NCI-H748 treated with DMSO at 0.1 percent for 48 hours (cell line): ENCODE measurements around the gene NGEF.
"Not testable (repeated sequence)": the region's sequence is repeated elsewhere in the genome, so short reads cannot be mapped to it uniquely, and the experiment has no call there.

Experiments used
- DNase-seq: peaks from one replicate; lab custom pipeline; 2025; lab: John Stamatoyannopoulos, UW

NGEF gene

DNA sequence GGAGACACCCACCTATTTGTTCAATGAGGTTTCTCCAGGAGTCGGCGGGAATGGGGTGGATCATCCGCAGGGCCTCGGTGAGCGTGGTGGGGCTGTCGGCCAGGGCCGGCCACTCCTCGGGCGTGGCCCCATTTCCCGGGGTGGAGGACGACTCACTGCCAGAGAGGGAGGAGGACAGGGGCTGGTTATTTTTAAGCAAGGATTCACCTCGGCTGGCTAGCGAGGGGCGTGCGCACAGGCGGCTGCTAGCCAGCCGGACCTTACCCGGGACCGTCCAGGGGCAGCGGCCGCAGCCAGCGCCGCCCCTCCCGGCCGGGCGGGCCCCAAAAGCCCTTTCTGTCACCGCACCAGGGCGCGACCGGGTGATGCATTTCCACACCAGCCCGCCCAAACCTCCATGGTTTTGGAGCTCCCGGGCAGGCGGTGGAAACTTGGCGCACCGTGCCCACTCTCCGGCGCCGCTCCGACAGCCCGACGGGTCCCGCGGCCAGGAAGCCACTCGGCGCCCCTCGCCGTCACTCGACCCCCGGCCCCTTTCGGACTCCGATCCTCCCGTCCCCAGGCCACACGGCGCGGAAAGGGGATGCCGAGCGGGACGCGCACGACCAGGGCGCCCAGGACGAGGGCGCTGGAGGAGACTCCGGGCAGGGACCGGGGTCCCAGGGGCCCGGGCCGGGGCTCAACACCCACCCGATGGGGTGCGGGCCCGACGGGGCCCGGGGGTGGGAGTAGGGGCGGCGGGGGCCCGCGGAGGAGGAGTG, 85.8 kb downstream of the NGEF start:
- DNase-seq: peak; percentile 6

DNA sequence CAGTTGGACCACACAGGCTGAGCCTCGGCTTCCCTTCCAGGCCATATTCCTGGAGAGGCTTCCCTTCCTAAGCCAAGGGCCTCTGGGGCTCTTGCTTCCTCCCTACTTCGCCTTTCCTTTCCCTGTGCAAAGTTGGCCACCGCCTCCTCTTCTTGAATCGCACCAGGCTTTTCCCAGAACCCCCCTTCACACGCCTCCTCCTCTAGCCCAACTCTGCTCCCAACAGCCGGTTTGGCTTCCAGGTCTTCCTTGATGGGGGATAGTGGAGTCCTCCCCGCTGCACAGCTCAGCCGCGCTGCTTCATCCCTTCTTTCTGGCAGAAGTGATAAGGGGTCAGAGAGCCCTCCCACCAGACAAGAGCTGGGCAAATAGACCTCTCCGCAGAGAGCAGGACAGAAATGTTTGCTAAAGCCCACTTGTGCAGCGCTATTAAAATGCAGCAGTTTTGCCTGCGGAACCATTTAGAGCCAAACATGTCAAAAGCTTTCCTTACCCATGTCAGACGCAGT, 86.6 kb downstream of the NGEF start:
- DNase-seq: peak; percentile 9

GRCh38 chr2:232925821-232926156, 87.3 kb downstream of the NGEF start:
- no peak for DNase-seq

DNA sequence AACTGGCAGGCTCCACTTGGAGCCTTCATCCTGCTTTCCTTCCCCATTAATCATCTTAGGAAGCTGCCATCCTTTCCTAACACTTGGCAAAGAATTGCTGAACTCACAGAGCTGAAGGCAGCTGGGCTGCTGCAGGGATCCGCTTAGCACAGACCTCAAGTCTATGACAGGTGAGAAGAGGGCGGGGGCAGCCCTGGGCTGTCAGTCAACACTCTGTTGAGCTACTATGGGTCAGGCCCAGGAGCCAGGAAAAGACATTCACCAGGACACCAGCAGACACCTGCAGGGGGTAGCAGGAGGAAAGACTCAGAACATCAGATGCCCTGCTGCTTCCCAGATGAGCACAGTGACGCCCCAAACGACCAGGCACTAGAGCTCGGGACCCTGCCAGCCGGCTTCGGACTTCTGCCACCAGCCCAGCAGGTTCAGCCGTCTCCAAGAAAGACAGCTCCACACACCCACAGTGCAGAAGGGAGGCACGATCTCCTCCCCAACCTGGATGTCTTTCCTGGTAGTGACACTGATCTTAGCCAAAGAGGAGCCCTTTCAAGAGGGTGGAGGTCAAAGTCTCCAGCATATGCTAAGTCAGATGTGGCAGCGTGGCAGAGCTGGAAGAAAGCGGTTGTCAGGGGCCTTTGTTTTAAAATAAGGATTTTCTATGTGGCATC, 87.8 kb downstream of the NGEF start:
- DNase-seq: no peak

GRCh38 chr2:232924433-232924832, 88.6 kb downstream of the NGEF start:
- no peak for DNase-seq

DNA sequence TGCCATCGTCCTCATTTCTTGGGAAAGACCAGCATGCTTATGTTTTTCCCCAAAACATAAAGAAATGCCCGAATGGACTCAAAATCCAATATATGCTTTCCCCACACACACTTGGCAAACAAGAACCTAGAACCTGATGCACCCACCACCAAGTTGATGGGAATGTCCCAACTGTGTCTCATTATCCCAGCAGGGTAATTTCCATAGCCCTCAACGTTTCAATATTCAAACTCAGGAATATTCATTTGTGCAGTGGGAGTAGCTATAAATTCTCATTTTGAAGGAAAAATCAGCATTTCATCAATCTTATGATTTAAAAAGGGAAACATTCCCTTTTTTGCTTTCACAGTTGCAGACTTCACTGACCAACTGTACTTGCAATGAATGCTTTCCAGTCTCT, 92.3 kb downstream of the NGEF start:
- DNase-seq: no peak

DNA sequence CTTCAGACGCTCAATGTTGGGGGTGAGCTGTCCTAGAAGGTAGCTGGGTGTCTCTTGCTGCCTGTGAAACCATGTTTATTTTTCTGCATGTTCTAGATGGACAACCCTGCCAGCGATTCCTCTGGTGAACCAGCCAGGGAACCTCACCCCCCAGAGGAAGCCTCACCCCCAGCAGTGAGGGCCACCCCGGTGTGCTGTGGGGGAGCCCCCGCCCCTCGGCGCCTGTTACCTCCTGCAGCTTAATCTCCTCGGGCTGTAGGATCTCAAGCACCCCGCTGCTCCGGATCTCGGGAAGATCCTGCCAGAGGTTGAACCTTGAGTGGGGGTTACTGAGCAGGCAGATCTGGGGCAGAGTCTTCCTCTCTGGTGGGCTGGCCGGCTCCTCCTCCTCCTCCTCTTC, 93.0 kb downstream of the NGEF start:
- DNase-seq: no peak

DNA sequence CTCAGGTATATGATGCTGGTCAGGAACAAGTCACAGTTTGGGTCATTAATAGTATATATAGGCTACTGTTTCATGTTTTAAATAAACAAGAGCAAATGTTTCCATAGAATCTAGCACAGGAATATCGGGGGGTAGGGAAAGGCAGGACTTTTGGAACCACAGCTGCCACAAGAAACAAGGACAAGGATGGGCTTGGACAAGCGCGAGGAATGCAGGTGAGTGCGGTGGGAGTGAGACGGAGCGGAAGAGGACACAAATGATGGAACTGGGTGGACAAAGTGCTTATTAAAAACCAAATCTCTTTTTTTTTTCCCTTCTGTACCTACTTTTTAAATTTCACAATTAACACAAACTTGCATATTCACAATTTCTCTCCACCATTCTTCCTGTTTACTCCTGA, 93.9 kb downstream of the NGEF start:
- no peak for DNase-seq

DNA sequence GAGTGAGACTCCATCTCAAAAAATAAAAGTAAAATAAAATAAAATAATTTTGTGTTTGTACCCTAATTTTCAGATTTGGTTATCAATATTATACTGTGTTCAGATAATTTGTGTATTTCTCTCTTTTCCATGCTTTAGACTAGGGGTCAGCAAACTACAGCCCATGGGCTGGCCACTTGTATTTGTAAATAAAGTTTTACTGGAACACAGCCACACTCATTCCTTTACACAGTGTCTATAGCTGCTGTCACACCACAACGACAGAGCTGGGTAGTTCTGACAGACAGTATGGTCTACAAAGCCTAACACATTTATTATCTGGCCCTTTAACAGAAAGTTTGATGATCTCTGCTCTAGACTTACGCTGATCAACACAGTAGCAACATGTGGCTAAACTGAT, 99.2 kb downstream of the NGEF start:
- DNase-seq: no peak

- no peak for DNase-seq
These were observed 101.3 kb downstream of the NGEF start for GRCh38 chr2:232911712-232912277.

GRCh38 chr2:232910376-232910775, 102.7 kb downstream of the NGEF start:
- DNase-seq: no peak

DNA sequence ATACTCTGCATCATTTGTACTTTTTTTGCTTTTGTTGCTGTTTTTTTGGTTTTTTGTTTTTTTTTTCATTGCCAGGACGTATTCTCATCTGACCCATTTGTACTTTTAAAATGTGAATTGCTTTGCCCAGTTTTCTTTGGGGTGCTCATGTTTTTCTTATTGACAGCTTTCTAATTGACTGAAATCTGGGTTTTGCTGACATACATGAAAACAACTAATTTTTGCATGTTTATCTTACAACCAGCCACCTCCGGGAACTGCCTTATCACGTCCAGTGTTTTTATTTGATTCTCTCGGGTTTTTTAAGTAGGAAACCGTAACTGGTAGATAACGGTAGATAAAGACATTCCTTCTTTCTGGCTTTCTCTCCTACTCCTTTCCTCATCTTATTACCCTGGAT, 104.4 kb downstream of the NGEF start:
- no peak for DNase-seq

DNA sequence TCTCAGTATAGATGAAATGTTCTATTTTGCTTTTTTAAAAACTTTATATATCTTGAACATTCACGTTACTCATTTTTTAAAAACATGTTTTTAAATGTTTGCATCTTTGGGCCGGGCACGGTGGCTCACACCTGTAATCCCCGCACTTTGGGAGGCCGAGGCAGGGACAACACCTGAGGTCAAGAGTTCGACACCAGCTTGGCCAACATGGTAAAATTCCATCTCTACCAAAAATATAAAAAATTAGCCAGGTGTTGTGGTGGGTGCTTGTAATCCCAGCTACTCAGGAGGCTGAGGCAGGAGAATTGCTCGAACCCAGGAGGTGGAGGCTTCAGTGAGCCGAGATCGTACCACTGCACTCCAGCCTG, 105.4 kb downstream of the NGEF start:
- DNase-seq: not testable (repeated sequence)

- peak; percentile 38 for DNase-seq
These were observed 106.0 kb downstream of the NGEF start for GRCh38 chr2:232906867-232907717.

GRCh38 chr2:232903989-232904388, 109.1 kb downstream of the NGEF start:
- DNase-seq: no peak

GRCh38 chr2:232901736-232902578, 111.1 kb downstream of the NGEF start:
- DNase-seq: no peak

DNA sequence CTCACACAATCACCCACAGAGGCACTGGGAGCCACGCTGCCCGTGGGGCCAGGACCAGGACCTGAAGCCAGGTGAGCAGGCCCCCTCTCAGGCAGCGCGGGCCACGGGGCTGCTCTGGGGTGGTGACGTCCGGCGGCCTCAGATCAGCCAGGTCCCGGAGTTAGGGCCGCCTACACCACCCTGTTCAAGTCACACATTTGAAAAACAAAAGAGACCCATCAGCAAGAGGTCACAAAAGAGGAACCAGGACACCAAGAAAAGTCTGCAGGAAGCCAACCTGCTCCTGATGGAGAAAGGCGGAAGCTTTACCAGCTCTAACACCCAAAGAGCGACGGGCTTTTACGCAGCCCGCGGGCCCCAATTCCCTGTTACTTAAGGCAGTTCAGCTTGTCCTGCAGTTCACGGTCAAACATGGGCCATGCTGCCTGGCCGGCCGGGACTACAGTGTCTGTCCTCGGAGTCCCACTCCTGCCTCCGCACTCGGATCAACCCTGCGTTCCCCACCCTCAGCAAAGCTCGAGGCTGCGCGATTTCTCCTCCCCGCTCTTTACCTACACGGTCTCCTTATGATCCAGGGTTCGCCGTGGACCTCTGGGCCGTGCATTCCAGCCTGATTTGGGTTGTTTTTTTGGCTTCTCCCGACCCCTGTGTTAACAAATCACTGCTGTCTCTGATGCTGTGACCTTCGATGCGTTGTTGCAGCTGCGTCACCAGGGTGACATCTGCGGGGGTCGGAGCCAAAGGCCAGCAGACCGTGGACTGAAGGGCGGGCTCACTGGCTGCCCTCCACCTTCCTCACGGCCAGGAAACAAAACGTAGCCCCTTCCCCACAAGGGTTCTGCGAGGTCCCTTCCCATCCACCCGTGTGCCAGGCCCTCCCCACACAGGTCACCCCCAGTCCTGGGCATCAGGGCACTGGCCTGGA, 112.0 kb downstream of the NGEF start:
- no peak for DNase-seq

- DNase-seq: no peak
These were observed 114.2 kb downstream of the NGEF start for GRCh38 chr2:232898592-232899543.
